Stimulated activated CD4-positive, alpha-beta T cell treated with anti-CD3 and anti-CD28 coated beads, Interleukin-15, amount 100 ng/mL, for 48 hours (primary cell): ENCODE results near the gene FCHSD2.
"Not testable (repeated sequence)": the region's sequence is repeated elsewhere in the genome, so short reads cannot be mapped to it uniquely, and the experiment has no call there.

ENCODE experiments used
- DNase-seq, 2 donors: peaks; one replicate each; pipeline ENCODE4 v3.0.0-alpha.2; 2020; ENCODE audit warnings: low read depth in 2 of 2

Gene FCHSD2

GRCh38 chr11:72871119-72871518 is 271.0 kb downstream of the FCHSD2 start:
- no peak for DNase-seq

DNA sequence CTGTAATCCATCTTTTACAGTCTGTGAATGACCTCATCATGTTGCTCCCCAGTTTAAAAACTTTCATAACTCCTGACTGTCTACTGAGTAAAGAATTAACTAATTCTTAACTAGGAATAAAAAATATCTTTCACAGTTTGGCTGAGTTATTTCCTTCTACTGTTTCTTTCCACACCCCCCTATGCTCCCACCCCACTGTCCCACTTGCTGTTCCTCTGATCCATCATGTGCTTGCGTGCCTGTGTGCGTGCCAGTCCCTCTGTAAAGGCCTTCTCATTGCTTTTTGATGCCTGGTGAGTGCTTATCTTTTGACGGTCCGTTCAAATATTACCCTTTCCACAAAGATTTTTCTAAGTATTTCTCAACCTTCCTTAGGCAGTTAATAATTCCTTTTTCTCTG is 272.3 kb downstream of the FCHSD2 start:
- DNase-seq = no peak

GRCh38 chr11:72867970-72868369 is 274.1 kb downstream of the FCHSD2 start:
- DNase-seq = no peak

DNA sequence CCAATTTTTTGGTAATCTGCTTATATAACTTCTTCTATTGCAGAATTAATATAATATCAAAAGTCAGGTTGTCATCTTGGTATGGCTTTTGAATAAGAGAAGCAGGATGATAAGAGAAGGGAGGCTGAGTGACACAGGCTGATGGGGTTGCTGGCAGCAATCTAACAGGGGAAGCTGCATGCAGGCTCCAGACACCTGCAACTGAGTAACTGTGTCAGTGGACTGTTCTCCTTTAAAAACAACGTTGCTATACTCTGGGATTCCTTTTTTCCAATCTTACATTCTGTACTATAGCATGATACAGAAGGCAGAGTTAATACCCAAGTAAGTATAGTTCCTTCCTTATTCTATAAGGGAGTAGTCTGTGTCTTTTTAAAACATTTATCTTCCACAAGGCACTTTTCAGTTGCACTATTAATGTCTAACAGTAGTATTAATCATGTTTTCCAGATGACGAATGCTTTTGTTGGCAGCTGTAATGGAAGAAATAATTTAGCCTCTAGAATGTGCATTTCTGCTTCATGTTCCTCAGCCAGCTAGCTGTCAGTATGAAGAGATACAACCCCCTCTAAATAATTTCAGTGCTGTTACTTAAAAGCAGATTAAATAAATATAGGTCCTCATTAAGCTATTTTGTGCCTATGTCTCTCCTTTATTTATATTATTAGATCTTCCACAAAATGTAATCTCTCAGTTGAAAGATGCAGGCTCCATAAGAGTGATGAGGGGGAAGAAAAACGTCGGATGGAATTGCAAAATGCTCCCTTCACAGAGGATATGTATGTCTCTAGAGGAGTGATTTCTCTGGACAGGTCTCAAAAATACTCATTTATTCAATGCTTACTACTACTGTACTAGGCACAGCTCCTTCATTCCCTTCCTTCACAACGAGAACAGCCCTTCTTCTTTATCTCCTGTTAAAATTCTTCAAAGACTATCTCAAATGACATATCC is 277.1 kb downstream of the FCHSD2 start:
- no peak for DNase-seq

- no peak for DNase-seq
Measured at GRCh38 chr11:72863916-72864315, 278.2 kb downstream of the FCHSD2 start.

DNA sequence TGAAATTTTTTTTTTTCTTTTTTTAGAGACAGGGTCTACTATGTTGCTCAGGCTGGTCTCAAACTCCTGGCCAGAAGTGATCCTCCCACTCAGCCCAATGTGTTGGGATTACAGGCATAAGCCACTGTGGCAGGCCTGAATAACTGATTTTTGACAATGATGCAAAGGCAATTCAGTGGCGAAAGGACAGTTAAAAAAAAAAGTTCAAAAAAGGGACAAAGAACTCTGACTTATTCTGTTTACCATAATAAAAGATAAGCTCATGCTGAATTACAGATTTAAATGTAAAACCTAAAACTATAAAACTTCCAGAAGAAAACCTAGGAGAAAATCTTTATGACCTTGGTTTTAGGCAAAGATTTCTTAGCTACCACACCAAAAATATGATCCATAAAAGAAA is 279.0 kb downstream of the FCHSD2 start:
- no peak for DNase-seq

- no peak for DNase-seq
Measured at GRCh38 chr11:72860592-72860991, 281.5 kb downstream of the FCHSD2 start.

- DNase-seq = no peak
Measured at GRCh38 chr11:72860010-72860409, 282.1 kb downstream of the FCHSD2 start.

GRCh38 chr11:72859126-72859525 is 283.0 kb downstream of the FCHSD2 start:
- DNase-seq = no peak

DNA sequence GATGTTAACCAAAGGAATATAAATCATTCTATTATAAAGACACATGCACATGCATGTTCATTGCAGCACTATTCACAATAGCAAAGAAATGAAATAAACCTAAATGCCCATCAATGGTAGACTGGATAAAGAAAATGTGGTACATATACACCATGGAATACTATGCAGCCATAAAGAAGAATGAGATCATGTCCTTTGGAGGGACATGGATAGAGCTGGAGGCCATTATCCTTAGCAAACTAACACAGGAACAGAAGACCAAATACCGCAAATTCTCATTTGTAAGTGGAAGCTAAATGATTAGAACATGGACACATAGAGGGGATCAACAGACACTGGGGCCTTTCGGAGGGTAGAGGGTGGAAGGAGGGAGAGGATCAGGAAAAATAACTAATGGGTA is 283.9 kb downstream of the FCHSD2 start:
- DNase-seq = not testable (repeated sequence)

DNA sequence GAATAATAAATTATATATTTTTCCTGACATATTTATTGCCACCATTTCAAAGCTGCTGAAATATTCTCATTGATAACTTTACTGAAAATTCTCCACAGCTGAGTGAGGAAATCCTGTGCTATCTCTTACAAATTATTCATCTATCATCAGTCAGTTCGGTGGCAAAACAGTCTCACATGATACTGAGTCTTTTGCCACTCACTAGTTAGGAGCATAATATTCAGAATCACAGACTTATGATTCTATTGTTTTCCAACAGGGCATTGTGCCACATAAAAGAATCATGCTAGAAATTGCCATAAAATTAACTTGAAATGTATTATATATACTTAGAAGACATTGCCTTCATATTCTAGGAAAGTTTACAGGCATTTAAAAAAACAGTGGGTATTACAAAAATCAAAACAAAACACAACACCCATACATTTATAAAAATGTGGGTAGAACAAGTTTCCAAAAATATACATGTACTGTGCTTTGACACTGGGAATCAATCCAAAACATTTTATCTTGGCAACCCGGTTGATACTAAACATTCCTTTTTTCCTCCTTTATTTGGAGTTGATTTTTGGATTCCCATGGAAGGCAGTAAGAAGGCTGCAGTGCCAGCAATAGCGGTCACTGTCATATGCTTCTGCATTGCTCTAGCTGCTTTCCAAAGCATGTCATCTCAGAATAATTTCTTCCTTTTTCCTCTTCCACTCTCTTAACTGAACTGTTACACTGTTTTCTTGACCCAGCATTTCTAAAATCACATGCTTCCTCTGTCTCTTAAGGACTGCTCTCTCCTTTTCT is 285.4 kb downstream of the FCHSD2 start:
- no peak for DNase-seq

DNA sequence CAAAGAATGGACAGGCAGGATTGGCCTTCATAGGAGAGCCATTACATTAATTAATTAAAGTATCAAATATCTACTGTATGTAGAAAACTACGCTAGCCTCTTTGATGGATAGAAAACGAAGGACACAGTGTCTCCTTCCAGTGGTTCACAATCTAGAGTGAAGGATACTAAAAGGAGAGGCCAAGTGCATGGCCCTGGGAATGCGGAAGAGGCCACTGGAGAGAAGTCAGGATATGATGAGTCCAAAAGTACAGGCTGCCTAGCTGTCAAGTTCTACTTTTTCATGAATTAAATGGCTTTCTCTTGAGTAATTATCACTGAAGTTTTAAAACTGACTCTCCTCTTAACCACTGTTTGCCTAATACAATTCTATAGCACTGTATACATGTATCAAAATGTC is 286.1 kb downstream of the FCHSD2 start:
- no peak for DNase-seq

DNA sequence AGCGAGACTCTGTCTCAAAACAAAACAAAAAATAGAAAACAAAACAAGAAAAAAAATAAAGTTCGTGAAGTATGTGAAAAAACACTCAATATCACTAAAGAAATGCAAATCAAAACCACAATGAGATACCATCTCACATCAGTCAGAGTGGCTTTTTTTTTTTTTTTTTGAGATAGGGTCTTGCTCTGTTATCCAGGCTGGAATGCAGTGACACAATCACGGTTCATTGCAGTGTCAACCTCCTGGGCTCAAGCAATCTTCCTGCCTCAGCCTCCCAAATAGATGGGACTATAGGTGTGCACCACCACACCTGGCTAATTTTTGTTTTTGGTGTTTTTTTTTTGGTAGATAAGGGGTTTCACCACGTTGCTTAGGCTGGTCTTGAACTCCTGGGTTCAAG is 290.4 kb downstream of the FCHSD2 start:
- DNase-seq = no peak

GRCh38 chr11:72850832-72851231 is 291.3 kb downstream of the FCHSD2 start:
- no peak for DNase-seq

DNA sequence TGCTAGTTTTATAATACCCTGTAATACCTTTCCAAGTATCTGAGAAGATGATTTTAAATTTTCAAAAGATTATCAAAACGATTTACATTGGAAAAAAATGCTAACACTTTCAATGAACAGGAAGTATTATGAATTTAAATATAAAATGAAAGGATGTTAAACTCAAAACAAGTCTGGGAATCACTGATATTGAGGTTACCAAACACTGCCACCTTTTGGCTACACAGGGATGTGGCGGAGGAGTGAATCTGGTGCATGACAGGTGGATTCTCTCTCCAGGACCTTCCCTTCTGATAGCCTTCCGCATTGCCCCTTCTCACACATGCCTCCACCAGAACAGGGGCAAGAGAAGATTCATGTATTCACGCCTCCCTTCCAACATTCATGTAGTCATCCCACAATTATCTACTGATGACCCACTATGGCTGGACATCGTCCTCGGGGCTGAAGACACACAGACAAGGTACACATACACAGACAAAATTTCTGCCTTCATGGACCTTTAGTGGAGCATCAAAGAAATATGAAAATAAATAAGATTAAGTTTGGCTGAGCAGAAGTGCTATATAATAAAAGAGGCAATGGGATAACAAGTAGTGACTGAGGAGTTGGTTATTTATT is 293.2 kb downstream of the FCHSD2 start:
- DNase-seq = peak in 1 of 2 donors; percentile 33

GRCh38 chr11:72844356-72844755 is 297.8 kb downstream of the FCHSD2 start:
- DNase-seq = no peak

DNA sequence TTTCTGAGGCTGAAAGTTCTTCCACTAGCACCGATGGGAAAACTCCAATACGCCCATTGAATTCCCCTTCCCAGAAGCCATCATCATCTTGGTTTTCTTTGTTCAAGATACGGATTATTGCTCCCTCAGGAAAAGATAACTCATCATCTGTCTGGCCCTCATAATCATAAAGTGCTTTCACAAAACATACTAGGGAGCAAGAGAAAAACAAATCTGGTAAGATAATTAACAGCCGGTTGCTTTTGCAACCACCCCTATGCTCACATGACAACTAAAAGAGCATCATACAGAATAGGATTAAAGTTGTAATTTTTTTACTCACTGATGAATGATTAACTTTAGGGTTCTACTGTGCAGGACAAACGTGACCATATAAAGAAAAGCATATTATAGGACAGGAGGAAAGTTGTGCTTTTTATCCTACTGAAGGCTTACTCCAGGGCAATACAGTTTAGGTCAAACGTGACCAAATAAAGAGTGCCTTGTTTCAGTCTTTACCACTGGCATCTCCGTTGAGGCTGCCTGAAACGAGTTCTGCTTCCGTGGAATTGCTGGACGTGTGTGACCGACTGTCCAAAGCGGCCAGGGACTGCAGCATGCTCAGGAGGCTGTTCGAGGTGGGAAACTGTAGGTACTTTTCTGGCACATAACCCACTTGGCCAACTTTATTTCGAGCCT is 299.3 kb downstream of the FCHSD2 start:
- no peak for DNase-seq

DNA sequence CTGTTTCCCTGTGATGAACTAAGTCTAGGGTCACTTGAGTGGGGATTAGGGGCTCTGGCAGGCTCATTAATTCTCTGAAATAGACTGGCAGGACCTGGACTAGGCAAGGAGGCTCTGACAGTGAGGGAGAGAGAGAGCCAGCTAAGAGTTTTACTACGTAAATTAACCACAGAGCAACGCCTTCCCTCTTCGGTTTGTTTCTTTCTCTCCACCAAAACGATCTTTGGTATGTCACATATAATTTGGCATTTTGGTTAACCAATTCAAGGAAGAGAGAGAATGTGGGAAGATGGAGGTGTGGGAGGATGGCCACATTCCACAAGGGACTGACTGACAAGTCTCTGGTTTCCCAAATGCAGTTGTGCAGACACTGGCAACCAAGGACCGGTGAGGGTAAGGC is 300.0 kb downstream of the FCHSD2 start:
- DNase-seq = no peak

DNA sequence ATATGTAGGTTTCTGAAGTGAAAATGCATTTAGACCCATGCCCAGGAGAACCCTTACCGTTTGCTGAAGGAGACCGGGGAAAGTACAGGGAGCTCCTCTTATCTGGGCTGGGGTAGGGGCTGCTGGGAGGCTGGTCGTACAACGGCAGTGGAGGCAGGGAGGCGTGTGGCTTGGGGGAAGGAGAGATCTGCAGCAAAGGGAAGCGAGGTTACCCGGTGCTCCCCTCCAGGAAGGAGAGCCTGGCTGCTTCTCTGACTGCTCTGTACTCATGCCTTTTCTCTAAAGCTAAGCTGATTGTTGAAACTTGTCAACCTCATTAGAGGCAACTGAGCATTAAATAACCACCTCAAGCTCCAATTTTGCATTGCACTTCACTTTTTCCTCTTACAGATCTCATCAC is 300.7 kb downstream of the FCHSD2 start:
- no peak for DNase-seq

DNA sequence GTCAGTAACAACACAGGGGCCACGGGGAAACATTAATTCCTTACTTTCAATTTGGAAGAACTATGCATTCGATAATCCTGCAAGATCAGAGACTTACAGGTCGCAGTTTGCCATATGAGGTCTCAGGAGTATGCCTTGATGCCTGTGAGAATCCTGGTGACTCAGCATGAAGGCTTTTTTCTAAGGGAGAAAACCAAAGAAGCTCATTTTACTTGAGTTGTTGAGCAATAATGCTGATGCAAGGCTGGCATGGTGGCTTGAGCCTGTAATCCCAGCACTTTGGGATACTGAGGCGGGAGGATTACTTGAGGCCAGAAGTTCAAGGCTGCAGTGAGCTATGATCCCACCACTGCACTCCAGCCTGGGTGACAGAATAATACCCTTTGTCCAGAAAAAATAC is 301.3 kb downstream of the FCHSD2 start:
- DNase-seq = no peak

- no peak for DNase-seq
Measured at GRCh38 chr11:72838691-72839305, 303.3 kb downstream of the FCHSD2 start.
